Cerebellar nuclear complex (tissue), 1 donor: ENCODE data around the gene ABCA5.
"Not testable (repeated sequence)": the region's sequence is repeated elsewhere in the genome, so short reads cannot be mapped to it uniquely, and the experiment has no call there.

Experiments
- DNase-seq, 2 experiments: peaks; one replicate each; lab custom pipeline; 2025; lab: John Stamatoyannopoulos, UW

Gene ABCA5

DNA sequence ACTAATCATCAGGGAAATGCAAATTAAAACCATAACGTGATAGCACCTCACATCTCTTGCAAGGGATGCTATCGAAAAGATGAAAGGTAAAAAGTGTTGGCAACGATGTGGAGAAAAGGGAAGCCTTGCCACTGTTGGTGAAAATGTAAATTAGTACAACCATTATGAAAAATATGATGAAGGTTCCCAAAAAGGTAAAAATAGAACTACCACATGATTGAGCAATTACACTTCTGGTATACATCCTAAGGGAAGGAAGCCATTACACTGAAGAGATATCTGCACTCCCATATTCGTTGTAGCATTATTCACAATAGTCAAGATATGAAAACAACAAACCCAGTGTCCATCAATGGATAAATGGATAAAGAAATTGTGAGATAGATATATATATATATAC, 119.8 kb downstream of the ABCA5 start:
- no peak for DNase-seq

- no peak for DNase-seq
Measured at GRCh38 chr17:69198238-69198637, 128.7 kb downstream of the ABCA5 start.

DNA sequence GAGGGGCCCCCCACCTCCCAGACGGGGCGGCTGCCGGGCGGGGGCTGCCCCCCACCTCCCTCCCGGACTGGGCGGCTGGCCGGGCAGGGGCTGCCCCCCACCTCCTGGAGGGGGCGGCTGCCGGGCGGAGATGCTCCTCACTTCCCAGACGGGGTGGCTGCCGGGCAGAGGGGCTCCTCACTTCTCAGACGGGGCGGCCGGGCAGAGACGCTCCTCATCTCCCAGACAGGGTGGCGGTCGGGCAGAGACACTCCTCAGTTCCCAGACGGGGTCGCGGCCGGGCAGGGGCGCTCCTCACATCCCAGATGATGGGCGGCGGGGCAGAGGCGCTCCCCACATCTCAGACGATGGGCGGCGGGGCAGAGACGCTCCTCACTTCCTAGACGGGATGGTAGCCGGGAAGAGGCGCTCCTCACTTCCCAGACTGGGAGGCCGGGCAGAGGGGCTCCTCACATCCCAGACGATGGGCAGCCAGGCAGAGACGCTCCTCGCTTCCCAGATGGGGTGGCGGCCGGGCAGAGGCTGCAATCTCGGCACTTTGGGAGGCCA, 130.8 kb downstream of the ABCA5 start:
- DNase-seq: not testable (repeated sequence)
